HG03060 (cell line): ENCODE measurements around the gene CGB3.

Experiments
- ATAC-seq: cut with Tn5 transposase; IDR thresholded peaks from one replicate; pipeline ENCODE4 v1.9.1; 2021; ENCODE audit warnings: low read depth, moderate number of reproducible peaks; ENCODE audit not compliant: unreplicated experiment

Gene CGB3

GRCh38 chr19:48991011-48991609, 33.0 kb downstream of the CGB3 start:
- no peak for ATAC-seq

GRCh38 chr19:48990400-48990799, 33.7 kb downstream of the CGB3 start:
- no peak for ATAC-seq

GRCh38 chr19:48989701-48990291, 34.3 kb downstream of the CGB3 start:
- no peak for ATAC-seq

GRCh38 chr19:48988860-48989259, 35.3 kb downstream of the CGB3 start:
- no peak for ATAC-seq

GRCh38 chr19:48988286-48988685, 35.8 kb downstream of the CGB3 start:
- ATAC-seq = no peak

GRCh38 chr19:48987323-48987722, 36.8 kb downstream of the CGB3 start:
- no peak for ATAC-seq

GRCh38 chr19:48986211-48986610, 37.9 kb downstream of the CGB3 start:
- no peak for ATAC-seq

GRCh38 chr19:48985711-48986110, 38.4 kb downstream of the CGB3 start:
- ATAC-seq = no peak

- no peak for ATAC-seq
These were observed 41.9 kb downstream of the CGB3 start for GRCh38 chr19:48982280-48982679.

- no peak for ATAC-seq
These were observed 47.1 kb downstream of the CGB3 start for GRCh38 chr19:48977061-48977460.

- no peak for ATAC-seq
These were observed 47.9 kb downstream of the CGB3 start for GRCh38 chr19:48975947-48976847.
